GM18517 (cell line): ENCODE results near the gene STOML1.
"Not testable (repeated sequence)": the region's sequence is repeated elsewhere in the genome, so short reads cannot be mapped to it uniquely, and the experiment has no call there.

ENCODE experiments used
- ATAC-seq: cut with Tn5 transposase; IDR thresholded peaks from one replicate; pipeline ENCODE4 v1.9.1; 2021; ENCODE audit warnings: mild to moderate bottlenecking, moderate library complexity; ENCODE audit not compliant: unreplicated experiment

The STOML1 gene

DNA sequence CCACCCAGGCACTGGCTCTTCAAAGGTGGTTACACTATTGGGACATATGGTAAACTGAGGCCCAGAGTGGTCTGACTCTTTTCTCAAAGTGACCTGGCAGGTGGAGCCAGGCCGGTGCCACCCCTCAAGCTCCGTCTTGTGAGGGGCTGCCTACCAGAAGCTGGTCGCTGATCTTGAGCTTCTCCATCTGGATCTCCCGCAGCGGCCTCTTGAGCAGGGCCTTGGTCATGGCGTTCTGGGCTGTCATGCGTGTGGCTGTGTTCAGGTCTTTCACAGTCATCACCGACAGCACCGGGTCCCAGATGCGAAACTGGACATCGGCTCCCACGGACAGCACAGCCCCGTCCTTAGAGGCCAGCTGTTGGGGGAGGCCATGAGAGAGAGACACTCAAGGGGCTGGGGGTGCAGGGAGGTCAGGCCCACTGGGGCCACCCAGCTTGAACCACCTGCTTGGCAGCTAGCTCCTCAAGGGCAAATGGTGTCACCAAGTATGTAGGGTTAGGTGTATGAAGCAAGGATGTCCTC, 3.6 kb downstream of the STOML1 start:
- no peak for ATAC-seq

DNA sequence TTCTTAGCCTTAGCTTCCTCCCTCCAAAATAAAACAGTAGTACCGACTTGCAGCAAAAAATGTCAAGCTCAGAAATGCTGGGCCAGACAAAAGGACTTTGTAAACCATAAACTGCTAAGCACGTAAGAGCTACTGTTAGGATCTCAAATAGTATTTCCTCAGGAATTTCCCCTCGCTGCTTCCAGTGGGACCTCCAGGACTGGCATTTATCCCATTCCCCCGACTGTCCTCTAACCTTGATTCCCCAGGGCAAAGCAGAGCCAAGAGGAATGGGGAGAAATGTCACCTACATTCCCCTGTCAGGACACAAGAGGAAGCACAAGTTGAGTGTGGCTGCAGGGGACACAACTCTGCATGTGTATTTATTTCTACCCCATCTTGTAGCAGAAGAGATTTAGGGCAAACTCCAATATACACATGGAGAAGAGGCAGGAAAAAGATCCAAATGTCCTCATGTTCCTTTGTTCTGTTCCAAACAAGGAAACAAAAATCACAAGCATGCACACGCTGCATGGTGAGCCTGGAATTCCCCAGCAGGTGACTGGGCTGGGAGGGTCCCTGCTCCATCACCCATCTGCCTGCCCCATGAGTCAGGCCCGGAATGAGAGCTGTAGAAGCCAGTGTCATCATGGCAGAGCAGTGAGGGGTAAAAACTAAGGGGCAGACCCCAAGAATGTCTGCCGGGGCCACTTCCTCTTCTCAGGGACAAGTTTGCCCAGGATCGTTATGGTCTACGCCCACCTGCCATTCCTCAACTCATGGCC, 4.2 kb downstream of the STOML1 start:
- ATAC-seq = no peak

DNA sequence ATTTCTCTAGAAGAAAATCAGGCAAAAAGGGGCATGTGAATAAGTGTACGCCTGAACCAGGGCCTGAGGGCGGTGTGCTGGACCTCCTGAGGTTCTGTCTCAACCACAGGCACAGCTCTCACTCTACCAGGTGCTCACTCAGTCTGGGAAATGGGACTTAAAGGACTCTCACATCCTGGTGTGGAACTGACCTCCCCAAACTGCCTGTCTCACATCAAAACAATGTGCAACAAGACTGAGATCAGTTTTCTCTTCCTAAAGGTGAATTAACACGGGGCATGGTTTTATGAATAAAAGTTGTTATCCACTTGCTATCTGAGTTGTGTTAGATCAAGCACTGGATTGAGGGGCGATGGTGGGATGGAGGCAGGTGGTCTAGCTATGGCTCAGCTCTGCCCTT, 4.8 kb downstream of the STOML1 start:
- no peak for ATAC-seq

DNA sequence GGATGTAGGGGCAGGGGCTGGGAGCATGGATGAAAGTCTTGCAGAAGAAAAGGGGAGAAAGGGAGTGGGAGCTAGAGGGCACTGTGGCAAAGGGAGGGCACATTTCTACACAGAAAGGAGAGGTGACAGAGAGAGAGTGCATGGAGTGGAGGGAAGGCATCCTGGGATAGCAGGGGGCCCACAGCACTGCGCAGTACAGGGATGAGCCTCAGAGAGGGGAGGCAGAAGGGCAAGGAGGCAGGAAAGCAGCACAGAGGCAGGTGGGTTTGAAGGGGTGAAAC, 5.4 kb downstream of the STOML1 start:
- no peak for ATAC-seq

DNA sequence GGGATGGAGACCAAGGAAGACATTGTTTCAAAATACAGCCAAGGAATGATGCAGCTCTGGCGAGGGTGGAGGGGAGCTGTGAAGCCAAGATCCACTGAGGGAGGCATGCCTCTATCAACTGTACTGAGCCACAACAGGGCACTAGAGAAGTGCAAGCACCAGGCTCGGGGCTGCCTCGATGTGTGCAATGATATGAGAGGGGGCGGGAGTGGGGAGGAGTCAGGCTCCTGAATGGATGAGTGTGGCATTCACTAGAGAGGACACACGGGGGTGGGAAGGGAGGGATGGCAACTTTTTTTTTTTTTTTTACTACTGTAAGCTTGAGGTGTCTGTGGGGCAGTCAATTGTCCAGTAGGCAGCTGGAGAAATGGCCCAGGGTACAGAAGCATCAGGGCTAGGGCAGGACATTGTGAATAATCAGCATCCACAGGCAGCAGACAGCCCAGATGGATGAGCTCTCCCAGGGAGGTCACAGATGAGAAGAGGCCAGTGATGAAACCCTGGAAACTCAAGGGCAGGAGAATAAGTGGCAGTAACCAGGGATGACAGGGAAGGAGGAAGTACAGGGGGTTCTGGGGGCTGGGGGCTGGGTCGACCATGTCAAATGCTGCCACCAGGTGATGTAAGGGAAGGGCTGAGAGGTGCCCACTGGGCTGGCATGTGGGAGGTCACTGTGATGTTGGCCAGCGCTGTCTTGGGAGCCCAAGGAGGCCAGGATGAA, 5.9 kb downstream of the STOML1 start:
- no peak for ATAC-seq

DNA sequence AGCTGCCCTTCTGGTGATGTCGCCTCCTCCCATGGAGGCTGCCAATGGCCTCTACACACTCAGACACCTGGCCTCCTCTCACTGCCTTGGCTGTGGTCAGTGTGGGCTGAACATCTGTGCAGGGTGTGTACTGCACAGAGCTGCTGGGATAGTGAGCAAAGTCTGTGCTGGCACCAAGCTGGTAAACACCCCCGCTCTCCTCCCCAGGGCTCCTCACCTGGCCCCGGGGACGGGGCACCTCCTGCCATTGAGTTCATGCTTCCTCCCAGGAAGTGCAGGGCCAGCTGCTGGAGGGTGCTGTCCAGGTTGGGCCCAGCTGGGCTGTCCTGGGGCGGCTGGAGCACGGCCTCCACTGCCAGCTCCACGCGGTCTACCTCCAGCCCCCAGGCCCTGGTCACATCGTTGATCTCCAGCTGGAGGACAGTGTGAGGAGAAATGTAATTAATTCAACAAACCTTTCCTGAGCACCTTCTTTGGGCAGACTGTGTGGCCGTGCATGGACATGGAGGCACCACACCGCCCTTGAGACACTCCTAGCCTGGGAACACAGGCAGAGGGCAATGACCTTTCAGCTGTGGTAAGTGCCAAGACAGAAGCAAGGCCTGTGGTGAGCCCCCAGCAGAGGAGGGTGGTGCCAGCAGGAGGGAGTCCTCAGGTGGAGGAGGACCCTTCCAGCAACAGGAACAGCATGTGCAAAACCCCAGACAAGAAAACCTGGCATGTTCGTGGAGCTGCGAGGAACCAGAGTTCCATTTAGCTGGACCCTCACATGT, 6.8 kb downstream of the STOML1 start:
- ATAC-seq = no peak

DNA sequence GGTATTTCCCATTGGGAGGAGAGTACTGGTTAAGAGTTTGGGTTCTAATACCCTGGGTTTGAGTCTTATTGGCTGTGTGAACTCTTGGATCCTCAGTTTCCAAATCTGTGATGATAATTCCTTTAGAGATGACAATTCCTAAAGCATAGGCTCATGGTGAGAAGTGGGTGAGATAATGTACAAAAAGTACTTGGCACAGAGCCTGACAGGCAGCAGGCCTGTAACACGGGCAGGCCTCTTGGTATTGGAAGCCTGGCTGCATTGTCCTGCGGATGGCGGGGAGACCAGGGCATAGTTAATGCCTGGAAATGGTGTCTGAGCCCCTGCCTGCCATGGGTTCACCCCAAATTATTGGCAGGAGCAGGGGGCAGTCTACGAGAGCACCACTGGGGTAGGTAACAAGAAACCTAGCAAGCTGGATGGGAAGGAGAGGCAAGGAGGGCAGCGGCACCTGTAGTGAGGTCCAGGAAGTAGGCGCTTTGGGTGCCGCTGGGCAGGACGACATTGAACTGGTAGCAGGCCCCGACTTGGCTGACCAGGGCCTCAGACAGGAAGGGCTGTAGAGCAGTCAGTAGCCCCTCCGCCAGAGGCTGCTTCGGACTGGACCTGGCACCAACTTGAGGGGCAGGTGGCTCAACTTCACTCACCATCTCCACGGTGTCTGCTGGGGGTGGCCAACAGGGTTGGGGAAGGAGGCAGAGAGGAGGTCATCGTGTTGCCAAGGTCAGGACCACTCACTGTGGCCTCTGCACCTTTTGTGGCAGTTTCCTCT, 7.7 kb downstream of the STOML1 start:
- no peak for ATAC-seq

DNA sequence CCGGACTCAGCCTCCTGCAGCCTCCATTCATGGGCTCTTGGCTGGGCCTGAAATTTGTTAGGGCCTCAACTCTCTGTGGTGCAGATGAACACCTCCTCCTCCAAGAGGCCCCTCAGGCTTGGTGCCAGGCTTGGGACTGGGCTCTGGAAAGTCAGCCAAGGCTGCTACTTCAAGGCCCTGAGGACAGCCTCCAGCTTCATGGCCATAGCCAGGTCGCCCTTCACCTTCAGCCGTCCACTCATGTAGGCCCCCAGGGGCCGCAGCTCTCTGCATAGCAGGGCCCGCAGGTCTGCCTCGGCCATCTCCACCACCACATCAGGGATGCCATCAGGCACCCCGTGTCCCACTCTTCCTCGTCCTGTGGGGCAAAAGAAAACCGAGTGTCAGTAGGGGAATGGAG, 8.3 kb downstream of the STOML1 start:
- no peak for ATAC-seq

DNA sequence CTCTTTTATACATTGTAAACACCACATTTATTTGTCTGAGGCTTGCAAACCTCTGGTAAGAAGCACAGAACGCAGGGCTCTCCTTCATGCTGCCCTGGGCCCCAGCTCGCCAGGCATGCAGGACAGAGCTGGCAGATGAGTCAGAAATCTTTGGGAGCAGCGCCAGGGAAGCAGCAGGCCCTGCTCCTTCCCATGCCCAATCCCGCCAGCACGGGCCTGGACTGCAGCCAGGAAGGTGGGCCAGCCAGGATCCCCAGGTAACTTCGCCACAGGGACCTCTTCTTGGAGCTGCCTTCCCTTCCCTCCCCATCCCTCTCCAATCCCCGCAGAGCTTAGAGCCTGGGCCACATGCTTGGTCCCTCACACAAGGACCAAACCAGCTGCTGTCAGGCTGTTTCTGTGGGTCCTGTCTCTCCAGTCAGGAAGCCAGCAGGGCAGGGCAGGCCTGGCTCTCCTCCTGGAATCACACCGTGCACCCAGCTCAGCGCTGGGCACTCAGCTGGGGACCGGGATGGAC, 8.8 kb downstream of the STOML1 start:
- no peak for ATAC-seq

DNA sequence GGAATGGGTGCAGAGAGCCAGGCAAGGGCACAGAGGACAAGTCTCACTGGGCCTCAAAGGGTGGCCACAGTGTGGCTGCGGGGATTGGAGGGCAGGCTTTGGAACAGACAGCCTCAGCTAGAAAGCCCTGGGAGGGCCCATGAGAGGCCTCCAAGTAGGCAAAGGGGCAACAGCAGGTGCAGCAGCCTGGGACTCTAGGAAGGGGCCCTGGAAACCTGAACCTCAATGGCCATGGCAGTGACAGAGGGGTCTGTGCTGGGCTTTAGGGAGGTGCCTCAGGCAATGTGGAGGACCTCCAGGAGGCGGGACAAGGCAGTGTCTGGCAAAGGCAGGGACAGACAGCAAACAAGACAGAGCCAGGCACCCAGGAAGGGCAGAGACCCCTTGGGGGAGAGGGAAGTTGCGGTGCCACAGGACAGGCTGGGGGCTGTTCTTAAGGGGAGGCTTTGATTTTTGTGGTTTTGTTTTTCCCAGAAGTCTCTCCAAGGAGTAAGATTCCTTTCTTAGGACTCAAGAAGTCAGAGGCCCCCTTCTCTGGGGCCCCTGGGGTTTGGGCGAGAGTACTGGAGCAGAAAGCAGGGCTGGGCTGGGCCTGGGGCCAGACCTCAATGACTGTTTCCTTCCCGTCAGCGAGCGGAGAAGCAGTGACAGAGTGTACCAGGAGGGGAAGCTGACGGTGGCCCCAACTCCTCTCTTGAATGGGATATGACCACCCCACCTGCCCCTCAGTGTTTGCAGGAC, 9.7 kb downstream of the STOML1 start:
- no peak for ATAC-seq

DNA sequence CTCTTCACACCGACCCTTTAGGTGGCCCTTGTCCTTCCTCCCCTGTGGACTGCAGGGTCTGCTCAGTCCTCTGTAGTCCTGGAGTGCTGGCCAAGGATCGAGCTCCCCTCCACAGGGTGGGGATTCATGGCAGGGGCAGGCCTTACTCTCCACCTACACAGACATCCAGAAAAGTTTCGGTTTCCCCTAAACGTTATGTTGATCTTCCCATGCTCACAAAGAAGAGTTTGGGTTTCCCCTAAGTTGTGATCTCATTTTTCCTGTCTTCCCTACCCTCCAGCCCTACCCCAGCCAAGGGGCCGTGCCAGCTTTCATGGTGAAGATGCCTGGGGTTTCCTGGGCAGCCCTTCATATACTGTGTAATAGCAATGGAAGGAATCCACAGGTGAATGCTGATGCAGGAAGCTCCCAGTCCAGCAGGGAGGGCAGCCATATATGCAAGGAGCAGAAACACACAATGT, 10.3 kb downstream of the STOML1 start:
- ATAC-seq = no peak

DNA sequence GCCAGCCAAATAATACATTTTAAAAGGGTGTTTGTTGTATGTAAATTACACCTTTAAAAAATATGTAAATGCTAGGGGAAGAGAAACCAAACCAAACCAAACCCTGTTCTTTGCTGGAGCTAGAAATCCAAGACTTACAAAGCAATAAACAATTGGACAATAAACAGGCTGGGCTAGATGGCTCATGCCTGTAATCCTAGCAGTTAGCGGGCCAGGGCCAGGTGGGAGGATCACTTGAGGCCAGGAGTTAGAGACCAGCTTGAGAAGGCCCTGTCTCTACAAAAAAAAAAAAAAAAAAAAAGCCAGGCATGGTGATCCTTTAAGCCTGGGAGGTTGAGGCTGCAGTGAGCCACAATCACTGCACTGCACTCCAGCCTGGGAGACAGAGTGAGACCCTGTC, 12.5 kb downstream of the STOML1 start:
- no peak for ATAC-seq

DNA sequence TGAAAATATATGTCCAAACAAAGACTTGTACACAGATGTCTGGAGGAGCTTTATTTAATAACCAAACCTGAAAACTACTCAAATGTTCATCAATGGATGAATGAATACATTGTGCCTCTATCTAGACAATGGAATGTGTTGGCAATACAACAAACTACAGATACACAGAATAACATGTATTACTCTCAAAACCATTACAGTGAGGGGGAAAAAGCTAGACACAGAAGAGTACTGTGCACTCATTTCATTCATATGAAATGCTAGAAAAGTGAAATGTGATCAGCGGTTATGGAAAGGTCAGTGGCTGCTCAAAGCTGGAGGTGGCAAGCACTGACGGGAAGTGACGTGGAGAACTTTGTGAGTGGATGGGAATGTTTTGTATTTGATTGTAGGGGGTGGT, 13.2 kb downstream of the STOML1 start:
- no peak for ATAC-seq

DNA sequence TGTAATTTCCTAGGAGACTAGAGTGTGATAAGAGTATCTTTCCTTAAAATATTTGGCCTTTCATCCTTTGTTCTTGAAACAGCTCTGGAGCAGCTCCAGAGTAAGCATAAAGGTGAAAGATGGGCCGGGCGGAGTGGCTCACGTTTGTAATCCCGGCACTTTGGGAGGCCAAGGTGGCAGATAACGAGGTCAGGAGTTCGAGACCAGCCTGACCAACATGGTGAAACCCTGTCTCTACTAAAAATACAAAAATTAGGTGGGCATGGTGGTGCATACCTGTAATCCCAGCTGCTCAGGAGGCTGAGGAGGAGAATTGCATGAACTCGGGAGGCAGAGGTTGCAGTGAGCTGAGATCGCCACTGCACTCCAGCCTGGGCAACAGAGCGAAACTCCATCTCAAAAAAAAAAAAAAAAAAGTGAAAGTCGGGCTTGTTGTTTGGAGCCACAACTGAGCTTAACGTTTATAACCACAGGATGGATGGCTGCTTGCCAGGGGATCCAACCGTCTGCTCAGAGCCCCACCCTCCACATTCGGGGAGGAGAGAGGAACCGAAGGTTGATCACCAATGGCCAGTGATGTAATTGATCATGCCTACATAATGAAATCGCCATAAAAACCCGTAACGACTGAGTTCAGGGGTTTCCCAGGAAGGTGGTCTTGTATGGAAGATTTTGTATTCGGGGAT, 16.5 kb downstream of the STOML1 start:
- ATAC-seq = not testable (repeated sequence)

DNA sequence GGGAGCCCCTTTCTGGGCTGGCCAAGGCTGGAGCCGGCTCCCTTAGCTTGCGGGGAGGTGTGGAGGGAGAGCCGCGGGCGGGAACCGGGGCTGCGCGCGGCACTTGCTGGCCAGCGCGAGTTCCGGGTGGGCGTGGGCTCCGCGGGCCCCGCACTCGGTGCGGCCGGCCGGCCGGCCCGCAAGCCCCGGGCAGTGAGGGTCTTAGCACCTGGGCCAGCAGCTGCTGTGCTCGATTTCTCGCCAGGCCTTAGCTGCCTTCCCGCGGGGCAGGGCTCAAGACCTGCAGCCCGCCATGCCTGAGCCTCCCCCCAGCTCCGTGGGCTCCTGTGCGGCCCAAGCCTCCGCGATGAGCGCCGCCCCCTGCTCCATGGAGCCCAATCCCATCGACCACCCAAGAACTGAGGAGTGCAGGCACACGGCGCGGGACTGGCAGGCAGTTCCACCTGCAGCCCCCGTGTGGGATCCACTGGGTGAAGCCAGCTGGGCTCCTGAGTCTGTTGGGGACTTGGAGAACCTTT, 18.4 kb downstream of the STOML1 start:
- ATAC-seq = not testable (repeated sequence)

DNA sequence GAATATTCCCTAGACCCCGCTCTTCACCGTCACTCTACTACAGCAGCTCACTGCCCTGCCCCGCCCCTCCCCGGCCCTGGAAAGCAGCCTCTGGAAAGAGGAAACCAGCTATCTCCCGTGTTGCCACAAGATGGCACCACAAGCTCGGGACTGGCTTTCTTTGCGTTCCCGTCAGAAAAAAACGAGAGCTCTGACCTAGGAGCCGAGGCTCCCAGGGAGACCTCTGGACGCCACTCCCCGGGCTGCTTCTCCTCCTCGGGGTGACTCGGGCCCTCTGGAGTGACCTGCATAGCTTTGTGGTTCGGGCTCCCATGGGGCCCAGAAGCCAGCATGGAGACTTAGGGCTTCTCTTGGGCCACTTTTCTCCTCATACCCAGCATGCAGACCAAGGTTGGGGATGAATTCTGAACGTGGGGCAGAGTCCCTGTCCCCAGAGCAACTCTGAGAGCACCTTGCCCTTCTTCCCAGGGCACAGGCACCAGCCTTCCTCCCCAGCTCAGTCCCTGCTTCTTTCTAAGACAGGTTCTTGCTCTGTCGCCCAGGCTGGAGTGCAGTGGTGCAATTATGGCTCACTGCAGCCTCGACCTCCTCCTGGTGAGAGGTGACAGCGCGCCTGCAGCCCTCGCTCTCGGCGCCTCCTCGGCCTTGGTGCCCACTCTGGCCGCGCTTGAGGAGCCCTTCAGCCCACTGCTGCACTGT, 19.0 kb downstream of the STOML1 start:
- no peak for ATAC-seq

DNA sequence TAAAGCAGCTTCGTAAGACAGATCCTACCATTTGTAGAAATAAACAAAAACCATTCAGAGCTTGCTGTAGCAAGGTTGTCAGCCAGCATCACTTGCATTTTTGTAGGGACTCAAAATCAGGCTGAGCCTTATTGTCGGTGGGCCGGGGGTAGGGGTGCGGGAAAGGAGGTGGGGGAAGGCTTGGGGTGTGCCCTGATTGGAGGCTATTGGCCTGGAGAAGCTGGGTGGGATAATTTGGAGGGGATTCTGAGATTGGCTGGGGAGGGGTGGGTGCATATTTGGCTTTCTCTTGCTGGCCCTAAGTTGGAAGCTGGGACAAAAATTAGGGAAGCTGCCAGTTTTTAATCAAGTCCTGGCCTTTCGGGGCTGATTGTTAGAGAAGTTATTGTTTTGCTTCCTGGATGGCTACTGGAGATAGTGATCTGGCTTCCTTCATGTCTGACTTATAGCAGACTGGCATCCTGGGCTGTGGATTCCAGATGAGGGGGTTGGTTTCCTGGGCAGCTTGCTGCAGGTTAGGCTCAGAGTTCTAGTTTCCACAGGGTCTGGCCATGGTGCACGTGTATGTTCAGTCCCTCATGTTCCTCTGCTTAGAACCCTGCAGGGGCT, 22.8 kb downstream of the STOML1 start:
- ATAC-seq = no peak

DNA sequence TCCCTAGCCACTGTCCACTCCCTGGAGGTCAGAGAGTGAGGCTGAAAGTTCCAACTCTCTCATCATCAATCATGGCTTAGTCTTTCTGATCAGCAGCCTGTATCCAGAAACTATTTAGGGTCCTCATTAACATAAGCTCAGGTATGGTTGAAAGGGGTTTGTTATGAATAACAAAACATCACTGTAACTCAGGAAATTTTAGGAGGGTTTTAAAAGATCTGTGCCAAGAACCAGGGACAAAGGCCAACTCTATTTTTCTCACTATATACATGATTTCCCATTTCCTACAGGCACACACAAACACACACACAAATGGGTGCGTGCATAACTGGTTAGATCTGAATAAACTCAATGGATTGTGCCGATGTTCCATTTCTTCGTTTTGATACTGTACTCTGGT, 23.6 kb downstream of the STOML1 start:
- no peak for ATAC-seq
